ENCODE data around the gene PLEKHA5. TPM values are rescaled to one million over a fixed set of nuclear protein-coding genes. Genes with fewer than 3 reads are reported as not detected.

The PLEKHA5 gene
- total RNA-seq, 2 donors from 2014 or later: 10.2 to 29.8 TPM

DNA sequence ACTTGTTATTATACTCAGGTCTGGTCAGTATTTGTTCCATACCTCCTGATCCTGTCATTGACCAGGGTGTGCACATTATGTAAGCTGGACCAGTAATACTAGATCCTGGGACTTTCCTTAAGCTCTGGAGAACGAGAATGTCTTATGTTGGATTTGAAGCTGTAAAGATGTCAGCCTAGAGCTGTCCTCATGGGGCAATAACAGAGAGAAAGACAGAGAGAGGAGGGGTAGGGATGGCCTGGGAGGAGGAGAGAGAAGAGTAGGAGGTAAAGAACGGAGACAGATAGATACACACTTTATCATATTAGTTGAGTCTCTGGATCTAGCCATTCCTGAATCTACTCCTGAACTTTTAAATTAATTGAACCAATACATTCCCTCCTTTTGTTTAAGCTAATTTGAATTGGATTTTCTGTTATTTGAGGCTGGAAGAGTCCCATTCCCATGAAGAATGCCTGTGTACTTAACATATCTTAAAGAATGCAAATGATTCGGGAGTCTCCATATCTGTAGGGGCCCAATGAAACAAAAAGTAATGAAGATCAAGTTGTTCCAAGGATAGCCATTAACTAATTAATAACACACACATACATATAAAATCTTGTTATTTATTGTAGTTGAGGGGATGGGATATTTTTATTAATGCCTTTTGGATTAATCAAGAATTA is 55.9 kb downstream of the PLEKHA5 start:
- 42 to 45% methylated on average over 3 of the region's 3 CpGs for WGBS, 2 donors
- no peak overlapping the region for H3K4me3 ChIP-seq

DNA sequence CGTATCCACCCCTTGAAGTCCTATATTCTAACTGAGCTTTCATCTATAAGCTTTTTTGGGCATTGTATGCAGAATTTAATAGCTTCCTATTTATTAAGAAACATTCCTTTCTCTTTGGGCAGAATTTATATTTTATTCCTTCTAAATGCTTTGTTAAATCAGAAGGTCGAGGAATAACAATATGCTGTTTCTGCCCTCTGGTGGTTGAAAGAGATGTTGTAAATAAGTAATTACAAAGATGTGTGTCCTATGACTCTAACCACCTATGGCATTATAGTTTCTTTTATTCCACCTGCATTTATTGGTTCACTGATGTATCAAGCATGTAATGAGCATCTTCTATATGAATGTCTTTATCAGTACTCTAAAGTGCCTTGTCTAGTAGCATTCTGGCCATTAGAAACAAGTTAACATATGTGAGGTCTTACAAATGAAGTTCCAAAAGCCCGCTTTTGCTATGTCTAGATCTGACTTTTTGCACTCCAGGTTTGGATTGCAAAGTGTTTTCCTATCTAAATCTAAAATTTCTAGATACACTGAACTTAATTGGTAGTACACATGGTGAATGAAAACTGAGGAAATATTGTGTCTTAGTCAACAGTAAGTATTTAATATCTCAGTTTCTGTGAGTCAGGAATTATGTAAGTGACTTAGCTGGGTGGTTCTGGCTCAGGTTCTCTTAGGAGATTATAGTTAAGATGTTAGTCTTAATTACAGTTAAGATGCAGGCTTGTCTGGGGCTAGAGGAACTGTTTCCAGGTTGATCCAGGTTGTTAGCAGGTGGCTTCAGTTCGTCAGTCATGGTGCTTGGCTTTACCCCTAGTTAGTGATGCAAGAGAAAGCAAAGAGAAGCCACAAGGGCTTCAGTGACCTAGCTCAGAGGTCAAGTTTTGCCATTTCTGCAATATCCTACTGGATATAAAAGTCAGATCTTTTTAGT is 57.5 kb downstream of the PLEKHA5 start:
- H3K27ac ChIP-seq: no peak overlapping the region
- no peak for TF ChIP-seq POLR2A (IDR thresholded peaks at IDR 0.05)
- TF ChIP-seq, protein P1, sequence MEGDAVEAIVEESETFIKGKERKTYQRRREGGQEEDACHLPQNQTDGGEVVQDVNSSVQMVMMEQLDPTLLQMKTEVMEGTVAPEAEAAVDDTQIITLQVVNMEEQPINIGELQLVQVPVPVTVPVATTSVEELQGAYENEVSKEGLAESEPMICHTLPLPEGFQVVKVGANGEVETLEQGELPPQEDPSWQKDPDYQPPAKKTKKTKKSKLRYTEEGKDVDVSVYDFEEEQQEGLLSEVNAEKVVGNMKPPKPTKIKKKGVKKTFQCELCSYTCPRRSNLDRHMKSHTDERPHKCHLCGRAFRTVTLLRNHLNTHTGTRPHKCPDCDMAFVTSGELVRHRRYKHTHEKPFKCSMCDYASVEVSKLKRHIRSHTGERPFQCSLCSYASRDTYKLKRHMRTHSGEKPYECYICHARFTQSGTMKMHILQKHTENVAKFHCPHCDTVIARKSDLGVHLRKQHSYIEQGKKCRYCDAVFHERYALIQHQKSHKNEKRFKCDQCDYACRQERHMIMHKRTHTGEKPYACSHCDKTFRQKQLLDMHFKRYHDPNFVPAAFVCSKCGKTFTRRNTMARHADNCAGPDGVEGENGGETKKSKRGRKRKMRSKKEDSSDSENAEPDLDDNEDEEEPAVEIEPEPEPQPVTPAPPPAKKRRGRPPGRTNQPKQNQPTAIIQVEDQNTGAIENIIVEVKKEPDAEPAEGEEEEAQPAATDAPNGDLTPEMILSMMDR (IDR thresholded peaks at IDR 0.05): peak; percentile 27 to 77 (median 66)
- WGBS, 2 donors: 63% methylated on average over 4 of the region's 4 CpGs
- no peak overlapping the region for H3K4me3 ChIP-seq
- peak; percentile 62 for ATAC-seq
- H3K36me3 ChIP-seq (replicated peaks in 1 of 2; ENCODE audit: insufficient read depth in 1 of 2, low read depth in 2 of 2): no peaks in the 10 kb centered on the region
- H3K9me3 ChIP-seq: no peaks in the 10 kb centered on the region
- peak in 1 of 4 donors; percentile 13 for DNase-seq
- intact Hi-C loops (cut with DNase I): loop anchor here (5.0 kb wide), 1 partner anchor 325 kb away; no protein-coding TSS in a partner anchor
- H3K4me1 ChIP-seq: peaks cover 14% of the 10 kb centered on the region
- H3K27me3 ChIP-seq: no peaks in the 10 kb centered on the region

More for the DNA sequence above, 55.9 kb downstream of the PLEKHA5 start:
- H3K27ac ChIP-seq: no peak overlapping the region
- no peak for ATAC-seq
- H3K36me3 ChIP-seq (replicated peaks in 1 of 2; ENCODE audit: insufficient read depth in 1 of 2, low read depth in 2 of 2): no peaks in the 10 kb centered on the region
- TF ChIP-seq, protein P1 (IDR thresholded peaks at IDR 0.05): no peak
- no peak for TF ChIP-seq POLR2A (IDR thresholded peaks at IDR 0.05)
- no peaks in the 10 kb centered on the region for H3K9me3 ChIP-seq
- no peak for DNase-seq
- no peaks in the 10 kb centered on the region for H3K27me3 ChIP-seq
- peaks cover 3% of the 10 kb centered on the region for H3K4me1 ChIP-seq
- intact Hi-C loops (cut with DNase I): loop anchor here (5.0 kb wide), 1 partner anchor 323 kb away; no protein-coding TSS in a partner anchor

DNA sequence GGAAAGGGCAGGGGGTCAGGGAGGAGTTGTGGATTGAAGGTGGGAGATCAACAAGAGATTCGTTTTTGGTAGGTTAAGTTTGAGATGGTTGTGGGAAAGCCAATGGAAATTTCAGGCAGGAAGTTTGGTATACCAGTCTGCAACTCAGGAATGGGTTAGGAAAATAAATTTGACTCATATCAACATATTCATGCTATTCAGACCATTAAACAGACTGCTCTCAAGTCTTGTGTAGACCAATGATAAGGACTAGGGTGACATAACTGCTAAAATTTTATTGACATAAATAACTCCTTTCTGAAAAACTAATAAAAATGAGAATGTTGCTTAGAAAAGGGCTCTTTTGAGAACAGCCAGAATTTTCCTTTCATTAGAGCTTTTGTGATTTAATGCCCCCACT is 60.0 kb downstream of the PLEKHA5 start:
- TF ChIP-seq, protein P1 (IDR thresholded peaks at IDR 0.05): no peak
- TF ChIP-seq POLR2A (IDR thresholded peaks at IDR 0.05): no peak
- WGBS, 2 donors: 74 to 79% methylated on average over 1 of the region's 1 CpG
- DNase-seq (no peak), ATAC-seq (no peak)
- Histone ChIP-seq H3K4me1 (peaks cover 24% of the 10 kb centered on the region), H3K27me3 (no peaks in the 10 kb centered on the region), H3K27ac (no peak overlapping the region), H3K36me3 (replicated peaks in 1 of 2; ENCODE audit: insufficient read depth in 1 of 2, low read depth in 2 of 2) (no peaks in the 10 kb centered on the region), H3K9me3 (no peaks in the 10 kb centered on the region), H3K4me3 (no peak overlapping the region)
- intact Hi-C loops (cut with DNase I): loop anchor here (5.0 kb wide), 1 partner anchor 327 kb away; no protein-coding TSS in a partner anchor

DNA sequence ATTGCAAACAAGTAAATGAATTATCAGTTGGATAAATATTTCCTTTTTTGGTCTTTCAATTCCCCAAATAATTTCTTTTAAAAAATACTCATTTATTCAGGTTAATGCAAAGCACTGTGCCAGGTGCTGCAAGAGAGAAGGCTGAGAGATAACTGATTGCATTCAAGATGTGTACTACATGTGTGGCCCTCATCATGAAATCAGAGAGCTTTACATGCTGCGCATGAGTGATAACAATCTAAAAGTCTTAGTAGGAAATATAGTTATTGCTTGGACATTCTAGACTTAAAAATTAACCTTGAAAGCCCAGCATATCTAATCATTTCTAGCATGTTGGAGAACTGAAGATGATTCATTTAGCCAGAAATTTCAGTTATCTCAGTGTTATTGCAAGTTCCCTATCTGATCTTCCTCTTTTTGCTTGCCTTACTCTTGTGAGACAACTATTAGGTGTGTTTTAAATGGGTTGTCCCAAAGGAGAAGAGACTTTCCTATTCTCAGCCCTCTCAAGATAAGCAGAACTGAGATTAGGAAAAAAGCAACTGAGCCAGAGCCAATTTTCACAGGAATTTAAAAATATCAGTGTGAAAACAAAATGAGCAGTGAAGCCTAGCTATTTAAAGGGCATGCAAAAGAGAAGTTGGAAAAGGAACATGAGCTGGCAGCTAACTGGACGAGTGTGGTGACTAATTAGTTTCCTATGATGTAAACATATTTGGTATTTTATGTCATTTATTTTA is 60.9 kb downstream of the PLEKHA5 start:
- Histone ChIP-seq H3K4me1 (peaks cover 24% of the 10 kb centered on the region), H3K36me3 (replicated peaks in 1 of 2; ENCODE audit: insufficient read depth in 1 of 2, low read depth in 2 of 2) (no peaks in the 10 kb centered on the region), H3K4me3 (no peak overlapping the region), H3K9me3 (no peaks in the 10 kb centered on the region), H3K27me3 (no peaks in the 10 kb centered on the region), H3K27ac (peak overlapping the region in 1 of 4 donors; percentile 48)
- 39 to 48% methylated on average over 2 of the region's 2 CpGs for WGBS, 2 donors
- DNase-seq: no peak
- intact Hi-C loops (cut with DNase I): no loop called here
- ATAC-seq: no peak
- no peak for TF ChIP-seq POLR2A (IDR thresholded peaks at IDR 0.05)
- TF ChIP-seq, protein P1 (IDR thresholded peaks at IDR 0.05): no peak

Measured in body of pancreas (tissue), 4 donors.